PC-9 (cell line): ENCODE measurements around the gene TAS2R3.

Experiments
- EZH2 ChIP-seq: fragments of 200-600 bp; sonication (generic); IDR thresholded peaks from 2 replicates; pipeline ENCODE4 v1.8.0; 2017; ENCODE audit warnings: antibody characterized with exemption, low read depth
- TF ChIP-seq, protein P1 (sequence below): fragments of 200-600 bp; sonication (generic); conservative IDR thresholded peaks from 2 replicates; pipeline ENCODE4 v1.6.1; 2017; ENCODE audit warnings: mixed run types, antibody characterized with exemption, mild to moderate bottlenecking, moderate library complexity

- TF ChIP-seq EZH2, result no peak
- TF ChIP-seq, protein P1, sequence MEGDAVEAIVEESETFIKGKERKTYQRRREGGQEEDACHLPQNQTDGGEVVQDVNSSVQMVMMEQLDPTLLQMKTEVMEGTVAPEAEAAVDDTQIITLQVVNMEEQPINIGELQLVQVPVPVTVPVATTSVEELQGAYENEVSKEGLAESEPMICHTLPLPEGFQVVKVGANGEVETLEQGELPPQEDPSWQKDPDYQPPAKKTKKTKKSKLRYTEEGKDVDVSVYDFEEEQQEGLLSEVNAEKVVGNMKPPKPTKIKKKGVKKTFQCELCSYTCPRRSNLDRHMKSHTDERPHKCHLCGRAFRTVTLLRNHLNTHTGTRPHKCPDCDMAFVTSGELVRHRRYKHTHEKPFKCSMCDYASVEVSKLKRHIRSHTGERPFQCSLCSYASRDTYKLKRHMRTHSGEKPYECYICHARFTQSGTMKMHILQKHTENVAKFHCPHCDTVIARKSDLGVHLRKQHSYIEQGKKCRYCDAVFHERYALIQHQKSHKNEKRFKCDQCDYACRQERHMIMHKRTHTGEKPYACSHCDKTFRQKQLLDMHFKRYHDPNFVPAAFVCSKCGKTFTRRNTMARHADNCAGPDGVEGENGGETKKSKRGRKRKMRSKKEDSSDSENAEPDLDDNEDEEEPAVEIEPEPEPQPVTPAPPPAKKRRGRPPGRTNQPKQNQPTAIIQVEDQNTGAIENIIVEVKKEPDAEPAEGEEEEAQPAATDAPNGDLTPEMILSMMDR, result no peak
Measured at GRCh38 chr7:141744131-141744530, 19.8 kb upstream of the TAS2R3 start.
